IMR-90 (cell line): ENCODE measurements around the gene BDKRB1. TPM values are rescaled to one million over a fixed set of nuclear protein-coding genes. Genes with fewer than 3 reads are reported as not detected.

Experiments used
- ATAC-seq: fragments of 200-7000 bp; cut with Tn5 transposase; 2 replicates; pipeline ENCODE4 v1.9.1; 2020; ENCODE audit warnings: low read depth, mild to moderate bottlenecking, moderate library complexity
- BruUV-seq: library from RNA; stranded (reverse); fragments of 400-500 nt; replicated peaks from 2 replicates; lab custom pipeline; 2021; lab: Mats Ljungman, UMichigan
- CTCF ChIA-PET: fragments of 300-600 bp; formaldehyde crosslinking; extraction: SDS; loops from one replicate; lab custom pipeline; 2021; ENCODE audit warnings: antibody characterized with exemption; lab: Yijun Ruan, JAX
- POLR2A ChIA-PET: fragments of 300-600 bp; sonication (Branson Sonifier 250); formaldehyde crosslinking; loops from one replicate; lab custom pipeline; 2022; ENCODE audit warnings: antibody characterized with exemption; ENCODE audit not compliant: unreplicated experiment; lab: Charles Lee
- DNase-seq: peaks from one replicate; pipeline ENCODE4 v3.0.0; 2013
- H2AFZ ChIP-seq: replicated peaks from 2 replicates; pipeline ENCODE3; 2013; ENCODE audit warnings: low read length, mild to moderate bottlenecking; ENCODE audit not compliant: poor library complexity
- H2AK5ac ChIP-seq: 2 replicates; pipeline ENCODE4 v1.6.1; 2013; ENCODE audit warnings: low read depth, low read length, inconsistent platforms
- H2AK9ac ChIP-seq: replicated peaks from 2 replicates; pipeline ENCODE3; 2013; ENCODE audit warnings: mild to moderate bottlenecking, low read depth, low read length, moderate library complexity; ENCODE audit not compliant: poor library complexity
- H2BK120ac ChIP-seq: 2 replicates; pipeline ENCODE4 v1.6.1; 2013; ENCODE audit warnings: low read depth, low read length, inconsistent platforms
- H2BK15ac ChIP-seq: 3 replicates; pipeline ENCODE4 v1.6.1; 2013; ENCODE audit warnings: low read depth, low read length, inconsistent platforms
- H2BK20ac ChIP-seq: 2 replicates; pipeline ENCODE4 v1.6.1; 2013; ENCODE audit warnings: low read depth, mild to moderate bottlenecking, inconsistent platforms, low read length, moderate library complexity
- H2BK5ac ChIP-seq: 2 replicates; pipeline ENCODE4 v1.6.1; 2013; ENCODE audit warnings: mild to moderate bottlenecking, low read depth, low read length, inconsistent platforms; ENCODE audit not compliant: poor library complexity, severe bottlenecking
- H3K14ac ChIP-seq: replicated peaks from 2 replicates; pipeline ENCODE4 v1.6.1; 2013; ENCODE audit warnings: low read depth, low read length, inconsistent platforms
- H3K18ac ChIP-seq: 2 replicates; pipeline ENCODE4 v1.6.1; 2013; ENCODE audit warnings: low read depth, low read length, control low read depth
- H3K23ac ChIP-seq: 2 replicates; pipeline ENCODE4 v1.6.1; 2013; ENCODE audit warnings: low read depth, low read length, inconsistent platforms
- H3K27ac ChIP-seq: 2 replicates; pipeline ENCODE4 v1.5.1; 2013; ENCODE audit warnings: mild to moderate bottlenecking, control low read depth, low read length; ENCODE audit not compliant: insufficient read depth
- H3K27me3 ChIP-seq: 2 replicates; pipeline ENCODE4 v1.6.1; 2013; ENCODE audit warnings: low read length; ENCODE audit not compliant: control insufficient read depth, insufficient read depth
- H3K36me3 ChIP-seq: 2 replicates; pipeline ENCODE4 v1.6.1; 2013; ENCODE audit warnings: low read length, mixed read lengths; ENCODE audit not compliant: control insufficient read depth, insufficient read depth
- H3K4ac ChIP-seq: 2 replicates; pipeline ENCODE4 v1.6.1; 2013; ENCODE audit warnings: low read depth, low read length, inconsistent platforms
- H3K4me1 ChIP-seq: 2 replicates; pipeline ENCODE4 v1.6.1; 2013; ENCODE audit warnings: low read length, mixed read lengths; ENCODE audit not compliant: control insufficient read depth, insufficient read depth
- H3K4me2 ChIP-seq: 2 replicates; pipeline ENCODE4 v1.6.1; 2013; ENCODE audit warnings: low read depth, mild to moderate bottlenecking, control low read depth, low read length, moderate library complexity
- H3K4me3 ChIP-seq: 2 replicates; pipeline ENCODE4 v1.5.1; 2013; ENCODE audit warnings: low read depth, mild to moderate bottlenecking, control low read depth, low read length, moderate library complexity; ENCODE audit not compliant: insufficient read depth
- H3K56ac ChIP-seq: 2 replicates; pipeline ENCODE4 v1.6.1; 2013; ENCODE audit warnings: low read length, inconsistent platforms; ENCODE audit not compliant: insufficient read depth; ENCODE audit errors: extremely low read depth
- H3K79me1 ChIP-seq, 2 experiments: 2 replicates each; pipeline ENCODE4 v1.6.1; 2013; ENCODE audit warnings: low read length in 2 of 2, inconsistent platforms in 1 of 2, low read depth in 1 of 2
- H3K9ac ChIP-seq: 2 replicates; pipeline ENCODE4 v1.6.1; 2013; ENCODE audit warnings: low read depth, low read length, control low read depth
- H3K9me1 ChIP-seq: 2 replicates; pipeline ENCODE4 v1.6.1; 2013; ENCODE audit warnings: low read length, inconsistent platforms; ENCODE audit not compliant: insufficient read depth
- H3K9me3 ChIP-seq: 2 replicates; pipeline ENCODE4 v1.6.1; 2013; ENCODE audit warnings: low read length; ENCODE audit not compliant: control insufficient read depth, insufficient read depth
- H4K20me1 ChIP-seq: 2 replicates; pipeline ENCODE4 v1.6.1; 2013; ENCODE audit warnings: low read length, inconsistent platforms; ENCODE audit not compliant: insufficient read depth
- H4K5ac ChIP-seq: 2 replicates; pipeline ENCODE4 v1.6.1; 2013; ENCODE audit warnings: mild to moderate bottlenecking, low read depth, low read length, control low read depth
- H4K8ac ChIP-seq, 2 experiments: 2 replicates each; pipeline ENCODE4 v1.6.1; 2013; ENCODE audit warnings: low read depth in 2 of 2, low read length in 2 of 2, control low read depth in 1 of 2, inconsistent platforms in 1 of 2
- H4K91ac ChIP-seq: 2 replicates; pipeline ENCODE4 v1.6.1; 2013; ENCODE audit warnings: low read depth, low read length, inconsistent platforms; ENCODE audit not compliant: insufficient read depth
- CTCF ChIP-seq: conservative IDR thresholded peaks from 2 replicates; pipeline ENCODE4 v1.5.1; 2012; ENCODE audit warnings: mild to moderate bottlenecking, low read depth, low read length, improper control_type of control experiment
- ELK1 ChIP-seq: fragments of 150-350 bp; IDR thresholded peaks from 2 replicates; pipeline ENCODE4 v1.6.1; 2016; ENCODE audit warnings: low read depth, mild to moderate bottlenecking, low read length, moderate library complexity, borderline replicate concordance
- POLR2A ChIP-seq: IDR thresholded peaks from 2 replicates; pipeline ENCODE4 v1.6.1; 2012; ENCODE audit warnings: mild to moderate bottlenecking, low read depth, low read length
- WGBS, 2 experiments: methylation state at CpG; one replicate each; pipeline versions ENCODE4 v1.1.5 to v1.1.7; 2013; ENCODE audit warnings: missing lambda C conversion rate in 2 of 2; ENCODE audit not compliant: insufficient read length in 1 of 2; ENCODE audit errors: extremely low coverage in 2 of 2; 5-methylcytosine and 5-hydroxymethylcytosine counted together
- dilution Hi-C: fragments of 300-500 bp; cut with HindIII; formaldehyde crosslinking; loops from one replicate; pipeline ENCODE4 v1.14.3; 2018; ENCODE audit warnings: low sequenced_read_pairs; ENCODE audit not compliant: unreplicated experiment
- in situ Hi-C: fragments of 300-500 bp; cut with MboI; formaldehyde crosslinking; loops from 3 replicates; pipeline ENCODE4 v1.14.3; 2019; ENCODE audit warnings: low sequenced_read_pairs, inconsistent platforms, mixed read lengths
- intact Hi-C: fragments of 100-400 bp; cut with micrococcal nuclease; formaldehyde crosslinking; loops from 2 replicates; pipeline ENCODE4 v1.10.0; 2022
- polyA plus RNA-seq, 3 experiments: library from polyadenylated mRNA; depleted of rRNA; stranded (reverse); fragments of >200 nt; gene quantifications; 2 replicates each; pipeline ENCODE4 v1.2.3, GENCODE V29; 2012; ENCODE audit warnings: low replicate concordance in 1 of 3
- total RNA-seq: library from RNA; depleted of rRNA; stranded (reverse); fragments of >200 nt; gene quantifications from 2 replicates; pipeline ENCODE4 v1.2.3, GENCODE V29; 2012

BDKRB1 gene
- total and polyA plus RNA-seq, 2 of the 4 experiments (the other 2 are of a cell fraction) = 56.5 to 130 TPM

- peak overlapping the region; percentile 55; the same call in 2 of the 3 replicates for H2BK15ac ChIP-seq
- peaks cover 39% of the 10 kb centered on the region for H3K4me1 ChIP-seq
- H2BK120ac ChIP-seq = peak overlapping the region; percentile 47
- WGBS, 2 experiments = 77% methylated on average over 9 of the region's 16 CpGs; no CpG with 5 or more reads in 1 of the 2 experiments
- peaks cover 22% of the 10 kb centered on the region for H3K9me1 ChIP-seq
- H3K4ac ChIP-seq = peak overlapping the region; percentile 64
- H2BK5ac ChIP-seq = peak overlapping the region; percentile 86
- peak overlapping the region; percentile 87 for H3K18ac ChIP-seq
- H3K23ac ChIP-seq = peak overlapping the region; percentile 7
- peak overlapping the region; percentile 88 for H3K27ac ChIP-seq
- peak overlapping the region; percentile 67 for H3K14ac ChIP-seq
- POLR2A ChIA-PET = no interaction called here
- peaks cover 5% of the 10 kb centered on the region for H3K9me3 ChIP-seq
- ATAC-seq = no peak
- H4K5ac ChIP-seq = peak overlapping the region; percentile 56
- H3K79me1 ChIP-seq = peaks cover 32 to 79% of the 10 kb centered on the region in 2 experiments
- H2AK5ac ChIP-seq = peak overlapping the region; percentile 63; the same call in 1 of the 2 replicates
- H2AFZ ChIP-seq = peak overlapping the region; percentile 18
- peaks cover 34% of the 10 kb centered on the region for H4K20me1 ChIP-seq
- CTCF ChIA-PET = interaction anchor here (1.0 kb wide), 2 partner anchors 13 to 14 kb away, joined by 3 read pairs; no protein-coding TSS in a partner anchor
- H3K36me3 ChIP-seq = peaks cover 63% of the 10 kb centered on the region
- H3K4me2 ChIP-seq = no peak overlapping the region
- intact Hi-C loops = loop anchor here (10.0 kb wide), 1 partner anchor 727 kb away; the partner anchor contains the start of gene GLRX5
- TF ChIP-seq CTCF = 0 out of 2 replicates have a peak, but pooled peaks have one; percentile 8
- TF ChIP-seq ELK1 = no peak
- peak; percentile 43; the same call in 1 of the 2 replicates for TF ChIP-seq POLR2A
- in situ Hi-C loops = loop anchor here (25.0 kb wide), 1 partner anchor 725 kb away; the partner anchor contains the start of gene GLRX5
- no TSS peak for BruUV-seq
- H3K27me3 ChIP-seq = no peaks in the 10 kb centered on the region
- peak; percentile 26 for DNase-seq
- peak overlapping the region; percentile 67 for H4K91ac ChIP-seq
- peak overlapping the region; percentile 7; the same call in 1 of the 2 replicates for H3K9ac ChIP-seq
- H3K56ac ChIP-seq = 0 out of 2 replicates have a peak overlapping the region, but pooled peaks have one; percentile 51
- H2AK9ac ChIP-seq = peak overlapping the region; percentile 62
- H4K8ac ChIP-seq = peak overlapping the region; percentile 16 to 34
- no peak overlapping the region for H3K4me3 ChIP-seq
- peak overlapping the region; percentile 72; the same call in 1 of the 2 replicates for H2BK20ac ChIP-seq
- dilution Hi-C loops = no loop called here
These were observed 6.0 kb downstream of the BDKRB1 start for GRCh38 chr14:96261772-96262655.
